SHP77 (cell line): ENCODE results near the gene LCLAT1.
"Not testable (repeated sequence)": the region's sequence is repeated elsewhere in the genome, so short reads cannot be mapped to it uniquely, and the experiment has no call there.

Experiments
- DNase-seq, 2 experiments: peaks; one replicate each; lab custom pipeline; 2025; lab: John Stamatoyannopoulos, UW

Gene LCLAT1

GRCh38 chr2:30488012-30488659, 41.1 kb downstream of the LCLAT1 start:
- no peak for DNase-seq

DNA sequence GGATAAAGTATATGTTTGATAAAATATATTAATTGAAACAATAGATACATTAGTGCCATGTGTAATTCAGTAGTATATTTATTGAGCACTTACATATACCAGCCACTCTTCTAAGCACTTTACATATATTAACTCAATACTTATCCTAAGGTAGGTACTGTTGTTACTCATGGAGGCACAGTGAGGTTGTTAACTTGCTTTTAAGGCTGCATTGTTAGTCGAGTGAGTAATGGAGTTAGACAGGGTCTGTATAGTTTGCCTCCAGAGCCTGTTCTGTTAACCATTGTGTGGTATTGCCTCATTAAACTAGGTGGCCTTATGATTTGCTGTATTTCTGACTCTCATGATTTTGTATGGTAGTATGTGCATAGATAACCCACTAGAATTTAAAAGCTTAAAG, 44.2 kb downstream of the LCLAT1 start:
- DNase-seq: no peak

DNA sequence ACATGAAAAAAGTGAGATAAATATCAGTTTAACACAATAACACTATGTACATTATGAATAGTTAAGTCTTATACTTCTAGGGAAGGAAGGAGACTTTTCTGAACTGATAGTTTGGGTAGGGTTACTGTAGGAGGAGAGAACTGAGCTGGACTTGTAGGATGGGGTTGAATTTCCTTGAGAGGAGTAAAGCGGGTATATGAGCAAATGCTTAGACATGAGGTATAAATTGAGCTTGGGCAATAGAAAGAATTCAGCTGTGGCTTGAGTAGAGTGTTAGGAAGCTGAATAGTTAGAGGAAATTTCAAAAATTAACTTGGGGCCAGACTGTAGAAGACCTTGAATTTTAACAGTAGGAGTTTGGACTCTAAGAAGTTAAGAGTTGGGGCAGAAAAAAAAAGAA, 45.1 kb downstream of the LCLAT1 start:
- DNase-seq: no peak

GRCh38 chr2:30492619-30493018, 45.6 kb downstream of the LCLAT1 start:
- no peak for DNase-seq

- no peak for DNase-seq
These were observed 46.4 kb downstream of the LCLAT1 start for GRCh38 chr2:30493440-30493839.

- not testable (repeated sequence) for DNase-seq
These were observed 48.9 kb downstream of the LCLAT1 start for GRCh38 chr2:30495896-30496295.

GRCh38 chr2:30499681-30500080, 52.6 kb downstream of the LCLAT1 start:
- no peak for DNase-seq

DNA sequence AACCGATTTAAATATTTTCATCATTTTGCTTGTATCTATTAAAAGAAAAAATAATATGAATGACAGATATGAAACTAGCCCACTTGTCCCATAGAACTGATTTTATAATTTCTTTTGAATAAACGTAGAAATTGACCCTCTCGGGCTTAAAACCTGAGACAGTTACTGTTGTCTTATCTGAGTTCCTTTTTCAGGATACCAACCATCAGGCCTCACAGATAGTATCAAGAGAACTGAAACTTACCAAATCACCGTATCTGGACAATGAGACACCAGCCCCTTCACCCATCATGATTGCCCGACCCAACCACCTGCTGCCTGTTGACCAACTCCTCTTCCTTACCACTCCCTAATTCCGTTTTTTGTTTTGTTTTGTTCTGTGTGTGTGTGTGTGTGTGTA, 53.7 kb downstream of the LCLAT1 start:
- DNase-seq: no peak

DNA sequence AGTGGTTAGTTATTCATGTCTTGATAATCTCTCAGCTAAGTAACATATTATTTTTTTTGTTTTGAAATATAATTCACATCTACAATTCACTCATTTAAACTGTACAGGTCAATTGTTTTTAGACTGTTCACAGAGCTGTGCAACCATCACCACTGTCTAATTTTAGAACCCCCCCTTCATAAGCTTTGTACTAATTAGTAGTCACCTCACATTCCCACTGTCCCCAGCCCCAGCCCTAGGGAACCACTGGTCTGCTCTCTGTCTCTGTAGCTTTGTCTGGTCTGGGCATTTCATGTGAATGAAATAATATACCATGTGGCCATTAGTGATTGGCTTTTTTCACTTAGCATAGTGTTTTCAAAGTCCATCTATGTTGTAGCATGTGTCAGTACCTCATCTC, 55.3 kb downstream of the LCLAT1 start:
- no peak for DNase-seq

GRCh38 chr2:30503007-30503694, 56.1 kb downstream of the LCLAT1 start:
- no peak for DNase-seq

DNA sequence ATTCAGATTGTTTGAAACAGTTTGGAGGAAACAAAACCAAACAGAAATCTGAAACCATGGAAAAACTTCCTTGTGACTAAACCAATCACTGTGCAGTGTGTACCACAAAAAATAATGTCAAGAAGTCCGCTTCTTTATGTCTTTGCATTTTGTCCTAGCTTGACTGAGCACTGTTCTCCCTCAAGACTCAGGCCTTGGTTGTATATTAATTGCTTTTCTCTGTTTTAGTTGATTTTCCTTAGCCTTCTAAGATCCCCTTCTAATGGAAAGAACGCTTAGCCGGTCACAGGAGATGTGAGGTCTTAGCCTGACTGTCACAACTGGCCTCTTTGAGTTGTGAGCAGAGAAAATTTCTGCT, 56.6 kb downstream of the LCLAT1 start:
- DNase-seq: no peak

DNA sequence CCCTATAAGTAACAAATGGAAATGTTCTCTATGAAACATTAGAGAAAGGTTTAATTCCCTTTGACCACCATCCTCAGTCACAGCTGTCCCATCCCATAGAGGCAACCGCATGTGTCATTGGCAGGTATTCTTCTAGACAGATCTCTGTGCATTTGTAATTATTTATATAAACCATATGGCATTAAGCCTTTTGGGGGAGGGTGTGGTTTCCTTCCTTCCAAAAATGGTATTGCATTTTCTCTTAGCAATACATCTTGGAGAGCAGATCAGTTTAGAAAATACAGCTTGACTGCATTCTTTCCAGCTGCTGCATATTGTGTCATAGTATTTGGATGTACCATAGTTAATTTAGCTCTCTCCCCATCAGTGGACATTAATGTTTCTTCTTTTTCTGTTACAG, 57.7 kb downstream of the LCLAT1 start:
- DNase-seq: no peak

- no peak for DNase-seq
These were observed 58.6 kb downstream of the LCLAT1 start for GRCh38 chr2:30505500-30506180.

GRCh38 chr2:30507460-30507859, 60.4 kb downstream of the LCLAT1 start:
- not testable (repeated sequence) for DNase-seq

- no peak for DNase-seq
These were observed 62.7 kb downstream of the LCLAT1 start for GRCh38 chr2:30509716-30510115.

DNA sequence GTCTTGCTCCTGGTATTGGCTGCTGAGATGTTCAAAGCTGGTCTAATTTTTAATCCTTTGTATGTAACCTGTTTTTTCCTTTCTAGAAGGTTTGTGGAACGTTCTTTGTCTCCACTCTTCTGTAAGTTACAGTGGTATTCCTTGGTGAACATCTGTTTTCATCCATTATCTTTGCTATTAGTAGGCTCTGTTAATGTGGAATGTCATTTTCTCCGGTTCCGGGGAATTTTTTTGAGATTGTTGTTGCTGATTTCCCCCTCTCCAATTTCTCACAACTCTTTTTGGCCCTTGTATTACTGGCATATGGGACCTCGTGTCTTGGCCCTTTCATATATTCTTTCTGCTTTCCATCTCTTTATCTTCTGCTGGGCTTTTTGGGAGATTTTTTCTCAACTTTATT, 63.4 kb downstream of the LCLAT1 start:
- DNase-seq: no peak

- peak; percentile 73 to 84 for DNase-seq
These were observed 64.4 kb downstream of the LCLAT1 start for GRCh38 chr2:30511122-30512083.

GRCh38 chr2:30512243-30512886, 65.3 kb downstream of the LCLAT1 start:
- DNase-seq: no peak

GRCh38 chr2:30513649-30514048, 66.6 kb downstream of the LCLAT1 start:
- not testable (repeated sequence) for DNase-seq

DNA sequence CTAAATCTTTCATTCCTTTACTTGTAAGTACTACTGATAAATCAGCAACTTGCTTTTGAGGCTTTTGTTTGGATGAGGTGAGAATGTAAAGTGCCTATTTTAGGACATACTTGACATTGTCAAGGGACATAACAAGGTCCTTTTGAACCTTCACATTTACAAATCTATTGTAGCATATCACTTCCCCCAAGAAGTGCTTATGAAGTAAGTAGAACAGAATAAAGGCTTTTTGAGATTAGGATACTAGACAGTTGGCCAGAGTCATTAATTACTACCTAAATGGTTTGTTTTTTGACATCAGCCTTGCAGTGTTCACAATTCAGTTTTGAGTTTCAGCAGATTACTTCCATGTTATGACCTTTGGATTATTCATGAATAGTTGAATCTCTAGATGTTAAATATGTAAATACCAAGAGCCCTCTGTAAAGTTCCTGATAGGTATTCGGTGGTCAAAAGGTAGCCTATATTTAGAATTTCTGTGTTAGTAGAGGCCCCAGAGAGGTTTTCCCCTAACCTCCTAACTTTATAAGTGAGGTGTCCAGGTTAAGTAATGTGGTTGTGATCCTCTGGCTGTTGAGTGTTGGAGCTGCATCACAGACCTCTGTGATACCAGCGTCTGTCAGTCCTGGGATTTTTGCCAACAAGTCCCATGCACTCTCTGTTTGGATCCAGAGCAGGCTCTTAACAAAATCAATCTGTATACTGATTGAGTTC, 67.2 kb downstream of the LCLAT1 start:
- no peak for DNase-seq

DNA sequence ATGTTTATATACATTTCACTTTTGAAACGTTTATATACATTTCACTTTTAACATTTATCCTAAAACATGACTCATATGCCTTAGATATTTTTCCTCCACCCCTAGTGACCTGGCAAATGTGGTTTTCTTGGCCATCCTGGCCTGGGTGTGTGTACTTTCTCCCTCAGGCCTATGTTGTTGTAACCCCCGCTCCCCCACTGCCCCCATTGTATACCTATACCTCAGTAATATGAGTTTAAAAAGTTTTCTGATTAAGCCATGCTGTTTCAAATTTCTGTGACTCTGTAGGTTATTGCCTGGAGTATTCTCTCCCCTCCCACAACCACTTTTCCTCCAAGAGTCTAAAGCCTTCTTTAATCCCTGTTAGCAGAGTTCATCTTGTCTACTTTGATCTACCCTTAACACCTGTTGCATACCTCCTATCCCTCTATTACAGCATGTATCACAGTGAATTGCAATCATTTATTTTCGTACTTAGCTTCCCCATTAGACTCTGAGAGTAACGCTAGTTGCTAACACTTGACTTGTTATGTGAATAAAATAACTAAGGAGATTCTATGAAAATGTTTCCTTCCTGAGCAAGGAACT, 67.9 kb downstream of the LCLAT1 start:
- DNase-seq: no peak
